ENCODE results near the gene RB1. TPM values are rescaled to one million over a fixed set of nuclear protein-coding genes. Genes with fewer than 3 reads are reported as not detected.

Gene RB1
- total and polyA plus RNA-seq, 3 donors from 2014 or later = 21.9 to 43.0 (median 38.8) TPM

- Histone ChIP-seq H3K36me3 (ENCODE audit: low read depth, missing control alignments) (no peaks in the 10 kb centered on the region), H3K27ac (no peak overlapping the region), H3K27me3 (no peaks in the 10 kb centered on the region), H3K9me3 (no peaks in the 10 kb centered on the region), H3K4me1 (no peaks in the 10 kb centered on the region), H3K4me3 (no peak overlapping the region)
- WGBS, 2 donors = 87 to 93% methylated on average over 2 of the region's 2 CpGs
- TF ChIP-seq, protein P1, sequence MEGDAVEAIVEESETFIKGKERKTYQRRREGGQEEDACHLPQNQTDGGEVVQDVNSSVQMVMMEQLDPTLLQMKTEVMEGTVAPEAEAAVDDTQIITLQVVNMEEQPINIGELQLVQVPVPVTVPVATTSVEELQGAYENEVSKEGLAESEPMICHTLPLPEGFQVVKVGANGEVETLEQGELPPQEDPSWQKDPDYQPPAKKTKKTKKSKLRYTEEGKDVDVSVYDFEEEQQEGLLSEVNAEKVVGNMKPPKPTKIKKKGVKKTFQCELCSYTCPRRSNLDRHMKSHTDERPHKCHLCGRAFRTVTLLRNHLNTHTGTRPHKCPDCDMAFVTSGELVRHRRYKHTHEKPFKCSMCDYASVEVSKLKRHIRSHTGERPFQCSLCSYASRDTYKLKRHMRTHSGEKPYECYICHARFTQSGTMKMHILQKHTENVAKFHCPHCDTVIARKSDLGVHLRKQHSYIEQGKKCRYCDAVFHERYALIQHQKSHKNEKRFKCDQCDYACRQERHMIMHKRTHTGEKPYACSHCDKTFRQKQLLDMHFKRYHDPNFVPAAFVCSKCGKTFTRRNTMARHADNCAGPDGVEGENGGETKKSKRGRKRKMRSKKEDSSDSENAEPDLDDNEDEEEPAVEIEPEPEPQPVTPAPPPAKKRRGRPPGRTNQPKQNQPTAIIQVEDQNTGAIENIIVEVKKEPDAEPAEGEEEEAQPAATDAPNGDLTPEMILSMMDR (IDR thresholded peaks at IDR 0.05) = no peak
- TF ChIP-seq POLR2A (IDR thresholded peaks at IDR 0.05) = no peak
- intact Hi-C loops (cut with DNase I; ENCODE audit: low total_unique reads) = no loop called here
- no peak for DNase-seq
These were observed 171.7 kb downstream of the RB1 start for GRCh38 chr13:48475230-48475629.

DNA sequence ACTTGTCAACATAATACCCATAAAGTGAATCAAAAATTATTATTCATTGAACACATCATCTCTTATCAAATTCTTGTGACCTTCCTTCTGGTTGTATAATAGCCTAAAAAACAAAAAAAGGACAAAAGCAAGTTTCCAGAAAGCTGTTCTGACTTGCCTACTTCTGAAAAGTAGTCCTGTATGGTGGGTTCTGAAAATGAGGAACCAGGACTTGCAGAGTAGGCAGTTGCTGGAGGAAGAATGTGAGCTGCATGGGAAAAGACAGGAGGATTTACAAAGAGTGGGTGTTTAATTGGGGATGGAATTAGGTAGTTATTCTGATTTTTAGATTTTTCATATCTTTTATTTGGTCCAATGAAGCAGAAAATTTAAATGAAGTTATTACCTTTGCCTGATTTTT lies 172.7 kb downstream of the RB1 start:
- Histone ChIP-seq H3K27ac (no peak overlapping the region), H3K36me3 (ENCODE audit: low read depth, missing control alignments) (no peaks in the 10 kb centered on the region)

GRCh38 chr13:48476686-48477085 lies 173.1 kb downstream of the RB1 start:
- H3K4me1 ChIP-seq = peaks cover 5% of the 10 kb centered on the region
- H3K27ac ChIP-seq = no peak overlapping the region
- no peaks in the 10 kb centered on the region for H3K36me3 ChIP-seq (ENCODE audit: low read depth, missing control alignments)
- no peaks in the 10 kb centered on the region for H3K27me3 ChIP-seq
- DNase-seq = no peak
- H3K9me3 ChIP-seq = no peaks in the 10 kb centered on the region
- intact Hi-C loops (cut with DNase I; ENCODE audit: low total_unique reads) = no loop called here
- WGBS, 2 donors = 62 to 67% methylated on average over 4 of the region's 4 CpGs
- H3K4me3 ChIP-seq = no peak overlapping the region
- TF ChIP-seq, protein P1 (IDR thresholded peaks at IDR 0.05) = no peak
- TF ChIP-seq POLR2A (IDR thresholded peaks at IDR 0.05) = no peak

More for the DNA sequence above, 172.7 kb downstream of the RB1 start:
- Histone ChIP-seq H3K4me1 (peaks cover 3% of the 10 kb centered on the region), H3K27me3 (no peaks in the 10 kb centered on the region), H3K4me3 (no peak overlapping the region), H3K9me3 (no peaks in the 10 kb centered on the region)
- intact Hi-C loops (cut with DNase I; ENCODE audit: low total_unique reads) = no loop called here
- no peak for DNase-seq
- no peak for TF ChIP-seq POLR2A (IDR thresholded peaks at IDR 0.05)
- TF ChIP-seq, protein P1 (IDR thresholded peaks at IDR 0.05) = no peak

DNA sequence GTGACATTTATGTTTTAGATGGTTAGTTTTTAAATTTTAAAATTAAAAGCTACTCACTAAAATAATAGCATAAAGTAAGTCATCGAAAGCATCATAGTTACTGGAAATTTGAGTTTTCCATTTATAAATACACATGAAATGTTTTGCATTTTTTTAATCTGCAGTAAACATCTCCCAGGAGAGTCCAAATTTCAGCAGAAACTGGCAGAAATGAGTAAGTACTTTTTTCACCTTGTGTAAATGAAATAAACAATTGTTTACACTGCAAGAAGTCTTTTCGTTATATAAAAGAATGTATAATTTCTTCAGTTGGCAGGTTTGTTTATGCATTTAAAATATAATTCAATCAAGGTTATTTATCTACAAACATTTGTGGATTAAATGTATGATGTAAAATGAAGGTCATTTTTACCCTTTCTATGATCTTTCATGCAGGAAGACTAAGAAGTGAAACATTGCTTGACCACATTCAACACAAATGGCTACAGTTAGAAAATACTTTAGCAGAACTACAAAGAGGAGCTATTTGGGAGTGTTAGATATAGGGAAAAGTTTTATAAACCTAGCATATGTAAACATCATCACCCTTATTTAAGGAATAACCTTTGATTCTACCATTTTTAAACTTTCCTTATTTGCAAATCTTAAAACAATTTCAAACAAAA lies 173.8 kb downstream of the RB1 start:
- Histone ChIP-seq H3K27me3 (no peaks in the 10 kb centered on the region), H3K27ac (no peak overlapping the region), H3K36me3 (ENCODE audit: low read depth, missing control alignments) (no peaks in the 10 kb centered on the region), H3K4me3 (no peak overlapping the region), H3K9me3 (no peaks in the 10 kb centered on the region), H3K4me1 (peaks cover 5% of the 10 kb centered on the region)
- DNase-seq = no peak
- intact Hi-C loops (cut with DNase I; ENCODE audit: low total_unique reads) = no loop called here
- 87 to 91% methylated on average over 2 of the region's 2 CpGs for WGBS, 2 donors
- no peak for TF ChIP-seq POLR2A (IDR thresholded peaks at IDR 0.05)
- TF ChIP-seq, protein P1 (IDR thresholded peaks at IDR 0.05) = no peak

DNA sequence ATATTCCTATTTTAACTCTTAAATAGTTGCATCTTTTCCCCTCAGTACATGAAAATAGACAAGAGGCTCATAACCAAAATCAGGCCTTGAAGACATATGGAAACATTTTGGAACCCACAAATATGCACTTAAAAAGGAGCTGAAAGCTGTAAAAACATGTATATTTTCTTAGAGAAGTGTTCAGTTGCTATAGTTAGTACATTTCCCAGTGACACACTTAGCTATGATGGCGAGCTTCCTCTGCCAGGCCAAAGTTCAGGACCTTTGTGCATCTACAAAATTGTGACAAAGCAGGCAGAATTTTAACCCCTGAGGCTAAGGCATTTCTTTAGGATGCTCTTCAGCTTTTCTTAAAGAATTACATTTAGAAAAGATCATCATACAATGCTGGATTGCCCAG lies 174.8 kb downstream of the RB1 start:
- DNase-seq = no peak
- TF ChIP-seq, protein P1 (IDR thresholded peaks at IDR 0.05) = no peak
- TF ChIP-seq POLR2A (IDR thresholded peaks at IDR 0.05) = no peak
- Histone ChIP-seq H3K36me3 (ENCODE audit: low read depth, missing control alignments) (no peaks in the 10 kb centered on the region), H3K4me3 (no peak overlapping the region), H3K4me1 (peaks cover 5% of the 10 kb centered on the region), H3K9me3 (no peaks in the 10 kb centered on the region), H3K27ac (no peak overlapping the region), H3K27me3 (no peaks in the 10 kb centered on the region)
- intact Hi-C loops (cut with DNase I; ENCODE audit: low total_unique reads) = no loop called here
- 77 to 86% methylated on average over 1 of the region's 1 CpG for WGBS, 2 donors
